IMR-90 (cell line): Measurements from ENCODE around the gene FTO.

Experiments used
- BHLHE40 ChIP-seq: fragments of 150-350 bp; IDR thresholded peaks from 2 replicates; pipeline ENCODE4 v1.6.1; 2016; ENCODE audit warnings: mild to moderate bottlenecking, low read depth, low read length
- CEBPB ChIP-seq: IDR thresholded peaks from 2 replicates; pipeline ENCODE4 v1.6.1; 2012; ENCODE audit warnings: low read depth, low read length, improper control_type of control experiment
- CTCF ChIP-seq: conservative IDR thresholded peaks from 2 replicates; pipeline ENCODE4 v1.5.1; 2012; ENCODE audit warnings: mild to moderate bottlenecking, low read depth, low read length, improper control_type of control experiment
- ELK1 ChIP-seq: fragments of 150-350 bp; IDR thresholded peaks from 2 replicates; pipeline ENCODE4 v1.6.1; 2016; ENCODE audit warnings: low read depth, mild to moderate bottlenecking, low read length, moderate library complexity, borderline replicate concordance
- MAFK ChIP-seq: IDR thresholded peaks from 2 replicates; pipeline ENCODE4 v1.6.1; 2012; ENCODE audit warnings: low read depth, low read length, improper control_type of control experiment
- MXI1 ChIP-seq: IDR thresholded peaks from 2 replicates; pipeline ENCODE4 v1.6.1; 2012; ENCODE audit warnings: low read depth, mild to moderate bottlenecking, low read length, moderate library complexity, borderline replicate concordance
- NFE2L2 ChIP-seq: fragments of 150-350 bp; IDR thresholded peaks from 2 replicates; pipeline ENCODE4 v1.6.1; 2016; ENCODE audit warnings: low read depth, mild to moderate bottlenecking, low read length
- POLR2A ChIP-seq: IDR thresholded peaks from 2 replicates; pipeline ENCODE4 v1.6.1; 2012; ENCODE audit warnings: mild to moderate bottlenecking, low read depth, low read length
- RAD21 ChIP-seq: IDR thresholded peaks from 2 replicates; pipeline ENCODE4 v1.6.1; 2012; ENCODE audit warnings: low read length, improper control_type of control experiment
- RFX5 ChIP-seq: IDR thresholded peaks from 2 replicates; pipeline ENCODE4 v1.8.0; 2012; ENCODE audit warnings: low read depth, mild to moderate bottlenecking, low read length, moderate library complexity
- SMC3 ChIP-seq: fragments of 150-350 bp; IDR thresholded peaks from 2 replicates; pipeline ENCODE4 v1.6.1; 2016; ENCODE audit warnings: low read depth, mild to moderate bottlenecking, antibody characterized with exemption, low read length, moderate library complexity
- USF2 ChIP-seq: fragments of 150-350 bp; IDR thresholded peaks from 2 replicates; pipeline ENCODE4 v1.6.1; 2017; ENCODE audit warnings: mild to moderate bottlenecking, antibody characterized with exemption, low read length, low read depth

- TF ChIP-seq CTCF, result no peak
- no peak for TF ChIP-seq RFX5
- TF ChIP-seq POLR2A, result no peak
- no peak for TF ChIP-seq CEBPB
- TF ChIP-seq MXI1, result no peak
- TF ChIP-seq RAD21, result no peak
- TF ChIP-seq MAFK, result no peak
- no peak for TF ChIP-seq SMC3
- TF ChIP-seq USF2, result no peak
- TF ChIP-seq BHLHE40, result no peak
- no peak for TF ChIP-seq NFE2L2
- TF ChIP-seq ELK1, result no peak
Observed at GRCh38 chr16:53730693-53731092, 26.7 kb downstream of the FTO start.
